OCI-LY1 (cell line): ENCODE data around the gene SH3BGRL2.

Experiments used
- H2AFZ ChIP-seq: fragments of 200-600 bp; sonication (generic), shearing (Covaris generic); 2 replicates; pipeline ENCODE4 v1.6.0; 2014; ENCODE audit warnings: antibody characterized with exemption, mild to moderate bottlenecking, low read length
- H3F3A ChIP-seq: fragments of 200-600 bp; sonication (generic), shearing (Covaris generic); 2 replicates; pipeline ENCODE4 v1.6.0; 2014; ENCODE audit warnings: mild to moderate bottlenecking, antibody characterized with exemption, low read length, moderate library complexity; ENCODE audit not compliant: insufficient read depth
- H3K27ac ChIP-seq: fragments of 200-600 bp; sonication (generic); 2 replicates; pipeline ENCODE4 v1.5.1; 2014; ENCODE audit warnings: low read length, mixed run types, mild to moderate bottlenecking, low read depth; ENCODE audit not compliant: poor library complexity, severe bottlenecking
- H3K27me3 ChIP-seq: fragments of 200-600 bp; sonication (generic); 2 replicates; pipeline ENCODE4 v1.6.0; 2014; ENCODE audit warnings: antibody characterized with exemption, mild to moderate bottlenecking, low read length, moderate library complexity; ENCODE audit not compliant: insufficient read depth
- H3K36me3 ChIP-seq: fragments of 200-600 bp; sonication (generic); 2 replicates; pipeline ENCODE4 v1.6.1; 2014; ENCODE audit warnings: mild to moderate bottlenecking, antibody characterized with exemption, low read length, moderate library complexity, mixed read lengths; ENCODE audit not compliant: insufficient read depth
- H3K4me1 ChIP-seq: fragments of 200-600 bp; sonication (generic); 2 replicates; pipeline ENCODE4 v1.5.1; 2014; ENCODE audit warnings: mild to moderate bottlenecking, low read length, moderate library complexity; ENCODE audit not compliant: insufficient read depth, severe bottlenecking
- H3K4me2 ChIP-seq: fragments of 200-600 bp; sonication (generic), shearing (Covaris generic); 2 replicates; pipeline ENCODE4 v1.6.1; 2014; ENCODE audit warnings: low read length
- H3K4me3 ChIP-seq: fragments of 200-600 bp; sonication (generic); 2 replicates; pipeline ENCODE4 v1.5.1; 2014; ENCODE audit warnings: low read length, low read depth, mild to moderate bottlenecking, mixed read lengths; ENCODE audit not compliant: poor library complexity, severe bottlenecking
- H3K79me2 ChIP-seq: fragments of 200-600 bp; shearing (Covaris generic); 2 replicates; pipeline ENCODE4 v1.6.1; 2016; ENCODE audit warnings: mixed run types, low read length, mixed read lengths; ENCODE audit not compliant: insufficient read depth
- H3K9ac ChIP-seq: fragments of 200-600 bp; sonication (generic), shearing (Covaris generic); 2 replicates; pipeline ENCODE4 v1.6.1; 2014; ENCODE audit warnings: mild to moderate bottlenecking, low read length, mixed read lengths
- H3K9me2 ChIP-seq: fragments of 200-600 bp; sonication (generic), shearing (Covaris generic); 2 replicates; pipeline ENCODE4 v1.6.1; 2014; ENCODE audit warnings: low read depth, mild to moderate bottlenecking, low read length, mixed read lengths
- H3K9me3 ChIP-seq: fragments of 200-600 bp; shearing (Covaris generic); 2 replicates; pipeline ENCODE4 v1.6.1; 2014; ENCODE audit warnings: low read length, mixed read lengths
- H4K20me1 ChIP-seq: fragments of 200-600 bp; sonication (generic), shearing (Covaris generic); 2 replicates; pipeline ENCODE4 v1.6.0; 2016; ENCODE audit warnings: mild to moderate bottlenecking, low read length; ENCODE audit not compliant: insufficient read depth
- EZH2 ChIP-seq: fragments of 200-600 bp; sonication (generic), shearing (Covaris generic); IDR thresholded peaks from 2 replicates; pipeline ENCODE4 v1.8.0; 2017; ENCODE audit warnings: borderline replicate concordance, mixed run types, mild to moderate bottlenecking, antibody characterized with exemption, low read length, moderate library complexity, mixed read lengths
- TF ChIP-seq, protein P1 (sequence below): fragments of 200-600 bp; sonication (generic), shearing (Covaris generic); IDR thresholded peaks from 2 replicates; pipeline ENCODE4 v1.5.1; 2017; ENCODE audit warnings: mild to moderate bottlenecking, antibody characterized with exemption, low read length, moderate library complexity, mixed read lengths

SH3BGRL2 gene

DNA sequence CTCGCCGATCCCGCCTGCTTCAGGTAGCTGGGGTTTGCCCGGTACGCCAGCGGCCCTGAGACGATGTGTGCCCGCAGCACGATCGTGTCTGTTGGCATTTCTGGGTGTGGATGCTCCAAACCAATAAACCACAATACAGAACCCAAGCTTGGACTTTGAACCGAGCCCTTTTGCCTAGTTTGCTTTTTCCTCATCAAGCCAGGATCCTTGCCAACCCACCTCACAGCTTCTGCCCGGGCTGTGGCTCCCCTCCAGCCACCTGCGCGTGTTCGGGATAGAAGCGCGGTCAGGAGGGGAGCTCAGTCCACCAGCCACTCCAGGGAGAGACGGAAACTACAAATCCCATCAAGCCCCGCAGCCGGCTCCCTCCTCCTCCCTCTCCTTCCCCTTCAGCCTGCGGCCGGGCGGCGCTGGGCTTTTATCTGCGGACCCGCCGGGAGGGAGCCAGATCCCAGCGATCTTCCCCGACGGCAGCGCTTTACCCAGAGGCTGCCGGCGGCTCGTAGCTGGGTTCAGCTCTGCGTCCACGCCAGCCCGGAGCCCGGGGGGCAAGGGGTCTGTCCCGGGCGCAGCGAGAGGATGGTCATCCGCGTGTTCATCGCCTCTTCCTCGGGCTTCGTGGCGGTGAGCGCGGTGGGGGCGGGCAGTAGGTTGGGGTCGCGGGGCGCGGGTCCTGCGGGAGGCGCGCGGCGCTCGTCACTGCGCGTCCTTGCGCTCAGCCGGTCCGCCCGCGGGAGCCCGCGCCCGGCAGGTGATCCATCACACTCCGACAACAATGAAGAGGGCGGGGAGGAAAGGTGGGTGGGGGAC, at the start of gene SH3BGRL2:
SH3BGRL2 (plus strand) TSS at position 447 of the 810 bp plus-strand sequence; CDS start at position 580, 133 bp downstream.
- Histone ChIP-seq H3K9me3 (no peaks in the 10 kb centered on the region), H4K20me1 (no peaks in the 10 kb centered on the region), H3K4me1 (no peaks in the 10 kb centered on the region), H3K9ac (no peak within 1 kb of the TSS), H3K36me3 (no peaks in the 10 kb centered on the region), H3K27me3 (no peaks in the 10 kb centered on the region), H3F3A (no peaks in the 10 kb centered on the region), H3K9me2 (no peaks in the 10 kb centered on the region), H3K79me2 (no peaks in the 10 kb centered on the region), H3K4me2 (no peak within 1 kb of the TSS), H2AFZ (no peak within 1 kb of the TSS), H3K27ac (no peak within 1 kb of the TSS), H3K4me3 (no peak within 1 kb of the TSS)
- no peak for TF ChIP-seq EZH2
- TF ChIP-seq, protein P1, sequence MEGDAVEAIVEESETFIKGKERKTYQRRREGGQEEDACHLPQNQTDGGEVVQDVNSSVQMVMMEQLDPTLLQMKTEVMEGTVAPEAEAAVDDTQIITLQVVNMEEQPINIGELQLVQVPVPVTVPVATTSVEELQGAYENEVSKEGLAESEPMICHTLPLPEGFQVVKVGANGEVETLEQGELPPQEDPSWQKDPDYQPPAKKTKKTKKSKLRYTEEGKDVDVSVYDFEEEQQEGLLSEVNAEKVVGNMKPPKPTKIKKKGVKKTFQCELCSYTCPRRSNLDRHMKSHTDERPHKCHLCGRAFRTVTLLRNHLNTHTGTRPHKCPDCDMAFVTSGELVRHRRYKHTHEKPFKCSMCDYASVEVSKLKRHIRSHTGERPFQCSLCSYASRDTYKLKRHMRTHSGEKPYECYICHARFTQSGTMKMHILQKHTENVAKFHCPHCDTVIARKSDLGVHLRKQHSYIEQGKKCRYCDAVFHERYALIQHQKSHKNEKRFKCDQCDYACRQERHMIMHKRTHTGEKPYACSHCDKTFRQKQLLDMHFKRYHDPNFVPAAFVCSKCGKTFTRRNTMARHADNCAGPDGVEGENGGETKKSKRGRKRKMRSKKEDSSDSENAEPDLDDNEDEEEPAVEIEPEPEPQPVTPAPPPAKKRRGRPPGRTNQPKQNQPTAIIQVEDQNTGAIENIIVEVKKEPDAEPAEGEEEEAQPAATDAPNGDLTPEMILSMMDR: no peak

DNA sequence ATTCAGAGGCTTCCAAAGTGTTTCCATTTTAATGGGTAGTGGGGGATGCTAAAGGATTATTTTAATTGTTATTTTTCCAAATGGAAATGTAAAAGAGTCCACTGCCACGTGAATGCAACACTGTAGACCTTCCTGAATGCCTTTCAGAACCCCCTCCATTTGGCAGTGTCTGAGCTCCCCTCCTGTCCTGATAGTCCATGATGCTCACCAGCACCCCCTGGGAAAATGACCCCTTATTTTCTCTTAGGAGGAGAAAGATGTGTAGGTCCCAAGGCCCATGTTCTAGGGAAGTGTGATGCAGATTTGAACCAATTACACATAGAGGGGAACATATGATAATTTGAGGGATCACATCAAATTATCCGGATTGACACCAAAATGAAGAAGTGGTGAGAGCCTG, 46.8 kb upstream of the SH3BGRL2 start:
- H3K4me1 ChIP-seq: no peaks in the 10 kb centered on the region

DNA sequence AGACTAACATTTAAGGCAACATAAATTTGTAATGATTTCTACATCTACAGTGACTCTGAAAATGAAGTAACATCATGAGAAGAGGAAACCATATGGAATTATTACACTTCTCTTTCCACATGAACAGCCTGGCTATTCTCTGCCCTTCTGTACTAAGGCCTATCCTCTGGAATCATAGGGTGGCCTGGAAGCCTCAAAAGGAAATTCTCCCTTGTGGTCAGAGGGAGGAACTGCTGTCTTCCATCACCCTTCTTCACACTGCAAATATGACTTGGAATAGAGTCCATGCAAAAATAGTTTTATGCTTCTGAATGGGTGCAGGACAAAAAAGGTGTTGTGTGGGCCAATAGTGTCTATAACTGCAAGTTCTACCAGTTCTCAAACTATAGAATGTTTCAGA, 44.6 kb upstream of the SH3BGRL2 start:
- H4K20me1 ChIP-seq: no peaks in the 10 kb centered on the region
- H2AFZ ChIP-seq: no peak overlapping the region
- no peaks in the 10 kb centered on the region for H3K36me3 ChIP-seq
- H3K4me1 ChIP-seq: no peaks in the 10 kb centered on the region
- H3K9ac ChIP-seq: no peak overlapping the region
- H3K9me2 ChIP-seq: no peaks in the 10 kb centered on the region
- H3K79me2 ChIP-seq: no peaks in the 10 kb centered on the region
- H3K4me2 ChIP-seq: no peak overlapping the region
- TF ChIP-seq, protein P1: 0 out of 2 replicates have a peak, but pooled peaks have one; percentile 3
- TF ChIP-seq EZH2: no peak
- no peak overlapping the region for H3K4me3 ChIP-seq
- H3K27me3 ChIP-seq: no peaks in the 10 kb centered on the region
- H3F3A ChIP-seq: no peaks in the 10 kb centered on the region
- H3K9me3 ChIP-seq: no peaks in the 10 kb centered on the region
- no peak overlapping the region for H3K27ac ChIP-seq

More for the DNA sequence above, 46.8 kb upstream of the SH3BGRL2 start:
- TF ChIP-seq EZH2: no peak
- TF ChIP-seq, protein P1: no peak
- Histone ChIP-seq H3K9ac (no peak overlapping the region), H3K4me2 (no peak overlapping the region), H3K9me2 (no peaks in the 10 kb centered on the region), H3K36me3 (no peaks in the 10 kb centered on the region), H4K20me1 (no peaks in the 10 kb centered on the region), H3K4me3 (no peak overlapping the region), H3K27ac (no peak overlapping the region), H2AFZ (no peak overlapping the region), H3F3A (no peaks in the 10 kb centered on the region), H3K9me3 (no peaks in the 10 kb centered on the region), H3K27me3 (no peaks in the 10 kb centered on the region), H3K79me2 (no peaks in the 10 kb centered on the region)
